Upper lobe of left lung (tissue), 4 donors: Measurements from ENCODE around the gene PPP2R2C.

ENCODE experiments used
- CTCF ChIP-seq, 6 experiments: fragments of 450-650 bp in 4 of 6; fragments of 200-600 bp in 2 of 6; sonication (generic) in 2 of 6; IDR thresholded peaks; one replicate each; pipeline ENCODE4 v1.5.1; 2016 to 2019; ENCODE audit warnings: antibody characterized with exemption in 6 of 6
- POLR2AphosphoS5 ChIP-seq, 2 donors: sonication (generic); formaldehyde crosslinking; IDR thresholded peaks; one replicate each; pipeline ENCODE4 v1.5.1; 2017; ENCODE audit warnings: antibody characterized with exemption in 2 of 2

- TF ChIP-seq POLR2AphosphoS5 (IDR thresholded peaks at IDR 0.05) (no peak), CTCF (IDR thresholded peaks at IDR 0.05) (no peak)
These were observed 184.1 kb downstream of the PPP2R2C start for GRCh38 chr4:6288342-6288741.
